KMS-11 (cell line): ENCODE results near the gene SAP30L.

Source experiments
- H2AFZ ChIP-seq: fragments of 200-600 bp; sonication (generic); 2 replicates; pipeline ENCODE4 v1.6.1; 2016; ENCODE audit warnings: antibody characterized with exemption, mixed run types, low read depth
- H3K27ac ChIP-seq: fragments of 200-600 bp; sonication (generic); 2 replicates; pipeline ENCODE4 v1.6.1; 2016; ENCODE audit warnings: mild to moderate bottlenecking, mixed run types
- H3K27me3 ChIP-seq: fragments of 200-600 bp; sonication (generic); 2 replicates; pipeline ENCODE4 v1.6.1; 2017; ENCODE audit warnings: mild to moderate bottlenecking, low read depth, mixed run types, moderate library complexity; ENCODE audit not compliant: insufficient read depth
- H3K36me3 ChIP-seq: fragments of 200-600 bp; sonication (generic); 2 replicates; pipeline ENCODE4 v1.6.1; 2017; ENCODE audit warnings: mild to moderate bottlenecking, mixed run types; ENCODE audit not compliant: insufficient read depth
- H3K4me1 ChIP-seq: fragments of 200-600 bp; sonication (generic); 2 replicates; pipeline ENCODE4 v1.6.1; 2016; ENCODE audit warnings: mild to moderate bottlenecking, low read depth, mixed run types; ENCODE audit not compliant: poor library complexity, severe bottlenecking
- H3K4me2 ChIP-seq: fragments of 200-600 bp; sonication (generic); 2 replicates; pipeline ENCODE4 v1.7.0; 2016; ENCODE audit warnings: mild to moderate bottlenecking, mixed run types
- H3K4me3 ChIP-seq: fragments of 200-600 bp; sonication (generic); IDR thresholded peaks from 2 replicates; pipeline ENCODE4 v1.6.1; 2017; ENCODE audit warnings: low read depth, low read length, mixed read lengths; ENCODE audit not compliant: insufficient read depth
- H3K79me2 ChIP-seq: fragments of 200-600 bp; sonication (generic); 2 replicates; pipeline ENCODE4 v1.6.1; 2016; ENCODE audit warnings: low read depth, mixed run types; ENCODE audit not compliant: insufficient read depth
- H3K9ac ChIP-seq: fragments of 200-600 bp; sonication (generic); 2 replicates; pipeline ENCODE4 v1.6.1; 2016; ENCODE audit warnings: mild to moderate bottlenecking, mixed run types
- H4K20me1 ChIP-seq: fragments of 200-600 bp; sonication (generic); 2 replicates; pipeline ENCODE4 v1.6.1; 2016; ENCODE audit warnings: mild to moderate bottlenecking, mixed run types; ENCODE audit not compliant: insufficient read depth
- CTCF ChIP-seq: fragments of 200-600 bp; sonication (generic); conservative IDR thresholded peaks from 2 replicates; pipeline ENCODE4 v1.6.1; 2017; ENCODE audit warnings: low read depth, mild to moderate bottlenecking, antibody characterized with exemption, low read length, moderate library complexity, mixed read lengths

Gene SAP30L

GRCh38 chr5:154506716-154507080, 60.9 kb downstream of the SAP30L start:
- H3K27ac ChIP-seq = no peak overlapping the region
- no peak for TF ChIP-seq CTCF
- no peak overlapping the region for H3K4me2 ChIP-seq

GRCh38 chr5:154508114-154508513, 62.3 kb downstream of the SAP30L start:
- Histone ChIP-seq H3K27ac (no peak overlapping the region), H3K79me2 (no peaks in the 10 kb centered on the region), H4K20me1 (no peaks in the 10 kb centered on the region), H2AFZ (no peak overlapping the region), H3K36me3 (no peaks in the 10 kb centered on the region), H3K4me3 (no peak overlapping the region), H3K9ac (no peak overlapping the region), H3K4me2 (no peak overlapping the region), H3K4me1 (peaks cover 10% of the 10 kb centered on the region), H3K27me3 (no peaks in the 10 kb centered on the region)
- no peak for TF ChIP-seq CTCF

More at GRCh38 chr5:154506716-154507080, 60.9 kb downstream of the SAP30L start:
- H3K4me3 ChIP-seq = no peak overlapping the region
- H3K4me1 ChIP-seq = peaks cover 10% of the 10 kb centered on the region
- no peak overlapping the region for H3K9ac ChIP-seq
- H3K27me3 ChIP-seq = no peaks in the 10 kb centered on the region
- no peaks in the 10 kb centered on the region for H3K36me3 ChIP-seq
- no peak overlapping the region for H2AFZ ChIP-seq
- no peaks in the 10 kb centered on the region for H3K79me2 ChIP-seq
- no peaks in the 10 kb centered on the region for H4K20me1 ChIP-seq

DNA sequence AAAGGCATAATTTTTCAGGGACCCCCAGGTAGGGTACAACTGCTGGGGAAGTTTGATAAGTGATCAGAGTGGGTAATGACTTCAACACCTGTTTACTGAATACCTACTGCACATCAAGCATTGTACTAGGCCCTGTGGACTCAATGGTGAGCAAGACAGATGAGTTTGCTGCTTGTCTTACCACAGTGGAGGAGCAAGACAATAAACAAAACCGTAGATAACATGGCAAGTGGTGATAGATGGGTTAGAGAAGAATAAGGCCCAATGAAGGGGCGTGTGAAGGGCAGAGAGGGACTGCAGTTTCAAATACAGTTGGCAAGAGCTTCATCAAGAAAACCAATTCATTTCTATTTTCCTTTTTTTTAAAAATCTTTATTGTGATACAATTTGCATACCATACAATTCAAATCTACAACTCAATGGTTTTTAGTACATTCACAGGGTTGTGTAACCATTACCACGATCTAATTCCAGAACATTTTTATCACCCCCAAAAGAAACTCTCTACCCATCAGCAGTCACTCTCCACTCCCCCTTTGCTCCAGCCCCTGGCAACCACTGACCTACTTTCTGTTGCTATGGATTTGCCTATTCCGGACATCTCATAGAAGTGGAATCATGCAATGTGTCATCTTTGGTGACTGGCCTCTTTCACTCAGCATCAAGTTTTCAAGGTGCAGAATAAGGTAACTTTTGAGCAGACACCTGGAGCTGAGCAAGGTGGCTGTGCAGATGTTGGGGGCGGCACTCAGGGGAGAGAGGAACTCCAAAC, 64.2 kb downstream of the SAP30L start:
- Histone ChIP-seq H2AFZ (no peak overlapping the region), H4K20me1 (no peaks in the 10 kb centered on the region), H3K36me3 (no peaks in the 10 kb centered on the region), H3K4me2 (no peak overlapping the region), H3K79me2 (no peaks in the 10 kb centered on the region), H3K27me3 (no peaks in the 10 kb centered on the region), H3K27ac (no peak overlapping the region), H3K4me1 (peaks cover 20% of the 10 kb centered on the region), H3K9ac (no peak overlapping the region), H3K4me3 (no peak overlapping the region)
- TF ChIP-seq CTCF = no peak
